ENCODE results near the gene CNDP2.

The CNDP2 gene

DNA sequence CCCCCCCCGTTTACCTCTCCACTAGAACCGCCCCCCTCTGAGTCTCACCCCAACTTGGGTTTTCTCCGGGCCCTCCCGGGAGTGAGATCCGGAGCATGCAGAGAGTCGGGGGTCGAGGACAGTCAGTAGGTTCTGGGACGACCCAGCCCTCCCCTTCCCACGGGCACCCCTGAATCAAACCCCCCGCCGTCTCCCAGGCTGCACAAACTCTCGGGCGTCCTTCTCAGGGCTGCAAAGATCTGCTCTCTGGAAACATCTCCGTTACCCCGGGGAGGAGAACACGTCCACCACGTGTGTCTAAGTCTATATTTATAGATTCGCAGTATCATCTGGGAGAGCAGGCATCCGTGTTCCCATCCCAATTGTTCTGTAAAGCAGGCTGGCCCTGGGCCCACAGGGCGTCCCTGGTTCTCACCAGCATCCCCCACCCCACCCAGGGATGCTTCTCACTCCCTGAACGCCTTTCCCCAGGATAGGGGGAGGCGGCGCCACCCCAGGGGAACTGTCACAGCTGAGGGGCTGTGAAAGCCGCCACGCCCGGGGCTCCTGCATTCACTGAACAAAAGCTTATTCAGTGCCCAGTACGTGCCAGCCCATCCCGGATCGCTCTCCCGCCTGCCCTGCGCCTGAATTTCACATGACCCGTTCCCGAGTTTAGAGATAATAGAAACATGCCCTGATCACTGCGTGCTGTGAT lies 38.3 kb upstream of the CNDP2 start:
- Histone ChIP-seq H3K27me3 (ENCODE audit: low read length) (no peaks in the 10 kb centered on the region), H4K20me1 (ENCODE audit: low read depth, low read length) (no peaks in the 10 kb centered on the region), H3F3A (ENCODE audit: insufficient read depth) (no peaks in the 10 kb centered on the region), H3K79me2 (ENCODE audit: insufficient read depth, low read length) (no peaks in the 10 kb centered on the region), H3K9me3 (ENCODE audit: insufficient read depth, low read length) (no peaks in the 10 kb centered on the region), H3K27ac (ENCODE audit: low read depth, low read length) (no peak overlapping the region), H2AFZ (ENCODE audit: low read depth, low read length, severe bottlenecking) (no peak overlapping the region), H3K4me3 (ENCODE audit: insufficient read depth, low read length, poor library complexity, severe bottlenecking) (no peak overlapping the region), H3K4me2 (ENCODE audit: low read depth, low read length, poor library complexity, severe bottlenecking) (no peak overlapping the region), H3K9ac (ENCODE audit: low read length) (no peak overlapping the region), H3K36me3 (ENCODE audit: low read length) (no peaks in the 10 kb centered on the region), H3K9me2 (replicated peaks; ENCODE audit: insufficient read depth, low read length) (no peaks in the 10 kb centered on the region)
- TF ChIP-seq EZH2phosphoT487 (conservative IDR thresholded peaks at IDR 0.05; ENCODE audit: low read length), result no peak
- TF ChIP-seq, protein P1, sequence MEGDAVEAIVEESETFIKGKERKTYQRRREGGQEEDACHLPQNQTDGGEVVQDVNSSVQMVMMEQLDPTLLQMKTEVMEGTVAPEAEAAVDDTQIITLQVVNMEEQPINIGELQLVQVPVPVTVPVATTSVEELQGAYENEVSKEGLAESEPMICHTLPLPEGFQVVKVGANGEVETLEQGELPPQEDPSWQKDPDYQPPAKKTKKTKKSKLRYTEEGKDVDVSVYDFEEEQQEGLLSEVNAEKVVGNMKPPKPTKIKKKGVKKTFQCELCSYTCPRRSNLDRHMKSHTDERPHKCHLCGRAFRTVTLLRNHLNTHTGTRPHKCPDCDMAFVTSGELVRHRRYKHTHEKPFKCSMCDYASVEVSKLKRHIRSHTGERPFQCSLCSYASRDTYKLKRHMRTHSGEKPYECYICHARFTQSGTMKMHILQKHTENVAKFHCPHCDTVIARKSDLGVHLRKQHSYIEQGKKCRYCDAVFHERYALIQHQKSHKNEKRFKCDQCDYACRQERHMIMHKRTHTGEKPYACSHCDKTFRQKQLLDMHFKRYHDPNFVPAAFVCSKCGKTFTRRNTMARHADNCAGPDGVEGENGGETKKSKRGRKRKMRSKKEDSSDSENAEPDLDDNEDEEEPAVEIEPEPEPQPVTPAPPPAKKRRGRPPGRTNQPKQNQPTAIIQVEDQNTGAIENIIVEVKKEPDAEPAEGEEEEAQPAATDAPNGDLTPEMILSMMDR (IDR thresholded peaks at IDR 0.05; ENCODE audit: insufficient read depth, low read length, poor library complexity, severe bottlenecking), result no peak

DNA sequence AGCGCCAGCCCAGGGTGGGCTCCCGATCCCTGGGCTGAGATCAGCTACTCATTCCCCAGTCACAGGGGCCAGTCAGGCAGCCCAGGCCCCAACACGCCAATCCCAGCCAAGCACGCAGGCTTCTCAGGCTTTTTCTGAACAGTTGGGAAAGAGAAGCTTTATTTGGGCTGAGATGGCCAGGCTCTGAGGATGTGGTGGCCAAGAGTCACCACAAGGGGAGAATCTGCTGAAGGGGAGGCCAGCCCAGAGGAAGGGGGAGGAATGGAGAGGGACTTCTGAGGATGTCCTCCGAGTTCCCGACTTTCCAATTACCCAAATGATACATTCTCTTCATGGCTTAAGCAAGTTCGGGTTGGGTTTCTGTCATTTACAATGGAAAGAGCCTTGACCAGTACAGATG lies 36.3 kb upstream of the CNDP2 start:
- Histone ChIP-seq H3K9me3 (ENCODE audit: insufficient read depth, low read length) (no peaks in the 10 kb centered on the region), H3K9ac (ENCODE audit: low read length) (no peak overlapping the region), H3K9me2 (replicated peaks; ENCODE audit: insufficient read depth, low read length) (no peaks in the 10 kb centered on the region), H3K4me3 (ENCODE audit: insufficient read depth, low read length, poor library complexity, severe bottlenecking) (no peak overlapping the region), H3K36me3 (ENCODE audit: low read length) (no peaks in the 10 kb centered on the region), H3F3A (ENCODE audit: insufficient read depth) (no peaks in the 10 kb centered on the region), H3K27me3 (ENCODE audit: low read length) (no peaks in the 10 kb centered on the region), H4K20me1 (ENCODE audit: low read depth, low read length) (no peaks in the 10 kb centered on the region), H3K79me2 (ENCODE audit: insufficient read depth, low read length) (no peaks in the 10 kb centered on the region), H3K27ac (ENCODE audit: low read depth, low read length) (no peak overlapping the region), H3K4me2 (ENCODE audit: low read depth, low read length, poor library complexity, severe bottlenecking) (no peak overlapping the region), H2AFZ (ENCODE audit: low read depth, low read length, severe bottlenecking) (no peak overlapping the region)
- no peak for TF ChIP-seq EZH2phosphoT487 (conservative IDR thresholded peaks at IDR 0.05; ENCODE audit: low read length)
- TF ChIP-seq, protein P1 (IDR thresholded peaks at IDR 0.05; ENCODE audit: insufficient read depth, low read length, poor library complexity, severe bottlenecking), result no peak

DNA sequence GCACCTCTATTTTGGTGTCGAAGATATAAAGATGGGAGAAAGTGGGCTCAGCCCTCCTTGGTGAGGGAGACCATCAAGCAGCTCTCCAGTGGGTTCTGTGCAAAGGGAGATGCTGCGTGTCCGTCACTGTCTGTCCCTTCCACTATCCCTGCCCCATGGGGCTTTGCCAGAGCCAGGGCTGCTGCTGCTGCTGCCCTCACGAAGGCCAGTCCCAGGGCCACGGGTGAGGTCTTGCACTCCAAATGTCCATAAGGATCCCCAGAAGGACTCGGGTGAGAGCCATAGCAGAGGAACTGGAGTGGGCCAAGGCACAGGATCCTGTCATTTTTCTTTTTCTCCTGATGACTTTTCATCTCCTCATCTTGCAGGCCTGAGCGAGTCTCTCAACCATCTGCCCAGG lies 35.3 kb upstream of the CNDP2 start:
- Histone ChIP-seq H3K9me2 (replicated peaks; ENCODE audit: insufficient read depth, low read length) (no peaks in the 10 kb centered on the region), H3K9me3 (ENCODE audit: insufficient read depth, low read length) (no peaks in the 10 kb centered on the region), H3F3A (ENCODE audit: insufficient read depth) (no peaks in the 10 kb centered on the region), H2AFZ (ENCODE audit: low read depth, low read length, severe bottlenecking) (no peak overlapping the region), H3K27me3 (ENCODE audit: low read length) (no peaks in the 10 kb centered on the region), H3K27ac (ENCODE audit: low read depth, low read length) (no peak overlapping the region), H3K9ac (ENCODE audit: low read length) (no peak overlapping the region), H3K4me3 (ENCODE audit: insufficient read depth, low read length, poor library complexity, severe bottlenecking) (no peak overlapping the region), H3K4me2 (ENCODE audit: low read depth, low read length, poor library complexity, severe bottlenecking) (no peak overlapping the region), H3K79me2 (ENCODE audit: insufficient read depth, low read length) (no peaks in the 10 kb centered on the region), H4K20me1 (ENCODE audit: low read depth, low read length) (no peaks in the 10 kb centered on the region), H3K36me3 (ENCODE audit: low read length) (no peaks in the 10 kb centered on the region)
- TF ChIP-seq, protein P1 (IDR thresholded peaks at IDR 0.05; ENCODE audit: insufficient read depth, low read length, poor library complexity, severe bottlenecking), result no peak
- TF ChIP-seq EZH2phosphoT487 (conservative IDR thresholded peaks at IDR 0.05; ENCODE audit: low read length), result no peak

Measured in SU-DHL-6 (cell line).